ENCODE results near the gene AGAP3.

AGAP3 gene

GRCh38 chr7:151168003-151168786 is 81.9 kb downstream of the AGAP3 start:
- DNase-seq: peak; percentile 64

GRCh38 chr7:151168787-151169162 is 82.5 kb downstream of the AGAP3 start:
- peak; percentile 36 for DNase-seq

GRCh38 chr7:151172273-151173141 is 86.2 kb downstream of the AGAP3 start:
- DNase-seq: peak; percentile 90

GRCh38 chr7:151173386-151174245 is 87.3 kb downstream of the AGAP3 start:
- no peak for DNase-seq

GRCh38 chr7:151174246-151175046 is 88.2 kb downstream of the AGAP3 start:
- DNase-seq: peak; percentile 53

GRCh38 chr7:151175047-151175792 is 88.9 kb downstream of the AGAP3 start:
- DNase-seq: no peak

- no peak for DNase-seq
These were observed 89.6 kb downstream of the AGAP3 start for GRCh38 chr7:151175793-151176311.

- DNase-seq: no peak
These were observed 90.1 kb downstream of the AGAP3 start for GRCh38 chr7:151176401-151176800.

GRCh38 chr7:151177310-151177709 is 91.0 kb downstream of the AGAP3 start:
- no peak for DNase-seq

GRCh38 chr7:151178236-151178635 is 92.0 kb downstream of the AGAP3 start:
- no peak for DNase-seq

- no peak for DNase-seq
These were observed 92.6 kb downstream of the AGAP3 start for GRCh38 chr7:151178831-151179230.

- DNase-seq: no peak
These were observed 93.1 kb downstream of the AGAP3 start for GRCh38 chr7:151179287-151179860.

- no peak for DNase-seq
These were observed 93.7 kb downstream of the AGAP3 start for GRCh38 chr7:151179946-151180345.

GRCh38 chr7:151181011-151181431 is 94.7 kb downstream of the AGAP3 start:
- DNase-seq: no peak

GRCh38 chr7:151185762-151186639 is 99.7 kb downstream of the AGAP3 start:
- DNase-seq: no peak

- no peak for DNase-seq
These were observed 100.5 kb downstream of the AGAP3 start, which contains the start of gene ASB10 for GRCh38 chr7:151186640-151187408. Gene ASB10 (minus strand): TSS chr7:151187250. CDS start chr7:151187130, 120 bp downstream.

- no peak for DNase-seq
These were observed 101.4 kb downstream of the AGAP3 start for GRCh38 chr7:151187409-151188251.

GRCh38 chr7:151188252-151188542 is 101.9 kb downstream of the AGAP3 start:
- no peak for DNase-seq

All from eye (tissue), 1 donor.